HepG2 (cell line): ENCODE results near the gene FAM3B. TPM values are rescaled to one million over a fixed set of nuclear protein-coding genes. Genes with fewer than 3 reads are reported as not detected.

ENCODE experiments used
- AKAP8 ChIP-seq: sonication (generic); formaldehyde crosslinking; IDR thresholded peaks from 2 replicates; pipeline ENCODE4 v1.5.1; 2020; ENCODE audit warnings: mild to moderate bottlenecking, missing genetic modification reagents
- BRF2 ChIP-seq: sonication (generic); formaldehyde crosslinking; IDR thresholded peaks from 2 replicates; pipeline ENCODE4 v1.8.1; 2022; ENCODE audit warnings: mild to moderate bottlenecking, missing genetic modification reagents
- CHD2 ChIP-seq: IDR thresholded peaks from 2 replicates; pipeline ENCODE4 v1.6.1; 2011; ENCODE audit warnings: low read depth, low read length, improper control_type of control experiment
- DNMT1 ChIP-seq: sonication (generic); formaldehyde crosslinking; IDR thresholded peaks from 2 replicates; pipeline ENCODE4 v1.5.1; 2020; ENCODE audit warnings: mild to moderate bottlenecking, missing genetic modification reagents
- DR1 ChIP-seq: sonication (generic); formaldehyde crosslinking; IDR thresholded peaks from 2 replicates; pipeline ENCODE4 v1.8.0; 2021; ENCODE audit warnings: mild to moderate bottlenecking, missing genetic modification reagents, inconsistent platforms
- EHMT2 ChIP-seq: fragments of 200-600 bp; sonication (generic); IDR thresholded peaks from 2 replicates; pipeline ENCODE4 v1.7.0; 2017; ENCODE audit warnings: antibody characterized with exemption, low read depth, low read length, borderline replicate concordance
- FOXC1 ChIP-seq: sonication (generic); formaldehyde crosslinking; IDR thresholded peaks from 2 replicates; pipeline ENCODE4 v1.8.0; 2022; ENCODE audit warnings: mild to moderate bottlenecking, missing genetic modification reagents, borderline replicate concordance
- GTF2F1 ChIP-seq: fragments of 150-350 bp; IDR thresholded peaks from 2 replicates; pipeline ENCODE4 v1.6.1; 2014; ENCODE audit warnings: low read length
- JUN ChIP-seq: sonication (generic); formaldehyde crosslinking; IDR thresholded peaks from 2 replicates; pipeline ENCODE4 v1.4.0; 2020; ENCODE audit warnings: mild to moderate bottlenecking, missing genetic modification reagents
- NCOA5 ChIP-seq: sonication (generic); formaldehyde crosslinking; IDR thresholded peaks from 2 replicates; pipeline ENCODE4 v1.4.0; 2020; ENCODE audit warnings: missing genetic modification reagents
- NCOR1 ChIP-seq: fragments of 200-600 bp; sonication (generic); IDR thresholded peaks from 2 replicates; pipeline ENCODE4 v1.7.0; 2017; ENCODE audit warnings: antibody characterized with exemption, low read length, borderline replicate concordance
- PITX1 ChIP-seq: sonication (generic); formaldehyde crosslinking; IDR thresholded peaks from 2 replicates; pipeline ENCODE4 v1.5.1; 2020; ENCODE audit warnings: mild to moderate bottlenecking, missing genetic modification reagents
- POLR2AphosphoS2 ChIP-seq: IDR thresholded peaks from 2 replicates; pipeline ENCODE4 v1.6.1; 2011; ENCODE audit warnings: low read depth, low read length, improper control_type of control experiment
- SIN3B ChIP-seq: fragments of 150-350 bp; IDR thresholded peaks from 2 replicates; pipeline ENCODE4 v1.6.1; 2014; ENCODE audit warnings: low read length
- SIX1 ChIP-seq: sonication (generic); formaldehyde crosslinking; IDR thresholded peaks from 2 replicates; pipeline ENCODE4 v1.4.0; 2020; ENCODE audit warnings: missing genetic modification reagents, borderline replicate concordance
- SUZ12 ChIP-seq: fragments of 150-350 bp; IDR thresholded peaks from 2 replicates; pipeline ENCODE4 v1.6.1; 2014; ENCODE audit warnings: low read depth, low read length
- TAF1 ChIP-seq: sonication (generic); formaldehyde crosslinking; IDR thresholded peaks from 2 replicates; pipeline ENCODE4 v1.4.0; 2020; ENCODE audit warnings: missing genetic modification reagents
- TBX3 ChIP-seq: fragments of 450-650 bp; IDR thresholded peaks from 2 replicates; pipeline ENCODE4 v1.6.1; 2017; ENCODE audit warnings: antibody characterized with exemption, mild to moderate bottlenecking, inconsistent platforms, borderline replicate concordance
- TSC22D2 ChIP-seq: sonication (generic); formaldehyde crosslinking; IDR thresholded peaks from 2 replicates; pipeline ENCODE4 v1.5.1; 2020; ENCODE audit warnings: missing genetic modification reagents, mild to moderate bottlenecking, borderline replicate concordance
- YY1 ChIP-seq: IDR thresholded peaks from 2 replicates; pipeline ENCODE4 v1.6.1; 2011; ENCODE audit warnings: low read length, low read depth, moderate library complexity, mild to moderate bottlenecking; ENCODE audit not compliant: insufficient read depth, insufficient replicate concordance
- ZNF282 ChIP-seq: fragments of 450-650 bp; IDR thresholded peaks from 2 replicates; pipeline ENCODE4 v1.6.1; 2018; ENCODE audit not compliant: partially characterized antibody
- ZNF501 ChIP-seq: sonication (generic); formaldehyde crosslinking; IDR thresholded peaks from 2 replicates; pipeline ENCODE4 v1.5.1; 2020; ENCODE audit warnings: mild to moderate bottlenecking, moderate library complexity, missing genetic modification reagents
- ZNF570 ChIP-seq: sonication (generic); formaldehyde crosslinking; IDR thresholded peaks from 2 replicates; pipeline ENCODE4 v1.4.0; 2020; ENCODE audit warnings: mild to moderate bottlenecking, missing genetic modification reagents, borderline replicate concordance
- ZNF572 ChIP-seq: sonication (generic); formaldehyde crosslinking; IDR thresholded peaks from 2 replicates; pipeline ENCODE4 v1.5.1; 2020; ENCODE audit warnings: mild to moderate bottlenecking, missing genetic modification reagents
- ZNF577 ChIP-seq: sonication (generic); formaldehyde crosslinking; IDR thresholded peaks from 2 replicates; pipeline ENCODE4 v1.4.0; 2020; ENCODE audit warnings: mild to moderate bottlenecking, low read depth, missing genetic modification reagents, borderline replicate concordance
- ZNF644 ChIP-seq: IDR thresholded peaks from 2 replicates; pipeline ENCODE4 v1.6.1; 2016; ENCODE audit warnings: low read depth
- ZNF691 ChIP-seq: sonication (generic); formaldehyde crosslinking; IDR thresholded peaks from 2 replicates; pipeline ENCODE4 v1.4.0; 2020; ENCODE audit warnings: missing genetic modification reagents, low read depth, mild to moderate bottlenecking, borderline replicate concordance
- ZNF704 ChIP-seq: sonication (generic); formaldehyde crosslinking; IDR thresholded peaks from 2 replicates; pipeline ENCODE4 v1.8.1; 2023; ENCODE audit warnings: mild to moderate bottlenecking, inconsistent platforms, moderate library complexity, missing genetic modification reagents, borderline replicate concordance
- ZNF724P ChIP-seq: sonication (generic); formaldehyde crosslinking; IDR thresholded peaks from 2 replicates; pipeline ENCODE4 v1.8.0; 2022; ENCODE audit warnings: missing genetic modification reagents, borderline replicate concordance
- polyA plus RNA-seq, 8 experiments: library from polyadenylated mRNA; depleted of rRNA in 3 of 8; stranded (reverse) in 7 of 8; unstranded in 1 of 8; fragments of >200 nt; fragmentation: Illumina TruSeq in 4 of 8; extraction: Trizol in 4 of 8; gene quantifications; 2 replicates each; pipeline versions ENCODE4 v1.2.1 to v1.2.3, GENCODE V29; 2011 to 2016; ENCODE audit warnings: low read depth in 4 of 8, missing spikeins in 1 of 8, mixed read lengths in 1 of 8; ENCODE audit not compliant: insufficient read depth in 1 of 8
- total RNA-seq, 5 experiments: library from RNA; depleted of rRNA; stranded (reverse); fragments of >200 nt; fragmentation: Illumina TruSeq; extraction: Trizol; gene quantifications; 2 replicates each; pipeline ENCODE4 v1.2.3, GENCODE V29; 2016; ENCODE audit warnings: low read depth in 1 of 5

FAM3B gene
- total and polyA plus RNA-seq, 2 of the 13 experiments (the other 11 are each of a cell fraction or from before 2014, with no cell fraction given): 46.5 to 62.0 TPM

- peak; percentile 99 for TF ChIP-seq PITX1 (CRISPR knock-in tag)
- TF ChIP-seq ZNF501 (CRISPR knock-in tag): no peak
- no peak for TF ChIP-seq CHD2
- TF ChIP-seq SIX1 (CRISPR knock-in tag): peak; percentile 63; the same call in 1 of the 2 replicates
- no peak for TF ChIP-seq ZNF570 (CRISPR knock-in tag)
- TF ChIP-seq TBX3: peak; percentile 90
- TF ChIP-seq YY1: no peak
- TF ChIP-seq DR1 (CRISPR knock-in tag): peak; percentile 55; the same call in 1 of the 2 replicates
- no peak for TF ChIP-seq GTF2F1
- TF ChIP-seq SIN3B: no peak
- TF ChIP-seq ZNF644 (CRISPR knock-in tag): no peak; the same call in 1 of the 2 replicates
- TF ChIP-seq ZNF572 (CRISPR knock-in tag): no peak
- TF ChIP-seq POLR2AphosphoS2: no peak
- no peak for TF ChIP-seq FOXC1 (CRISPR knock-in tag)
- peak; percentile 69; the same call in 1 of the 2 replicates for TF ChIP-seq BRF2 (CRISPR knock-in tag)
- peak; percentile 53; the same call in 1 of the 2 replicates for TF ChIP-seq AKAP8 (CRISPR knock-in tag)
- TF ChIP-seq NCOA5 (CRISPR knock-in tag): no peak
- TF ChIP-seq TSC22D2: 0 out of 2 replicates have a peak, but pooled peaks have one; percentile 9
- TF ChIP-seq NCOR1: peak; percentile 81; the same call in 1 of the 2 replicates
- peak; percentile 81; the same call in 1 of the 2 replicates for TF ChIP-seq ZNF704 (CRISPR knock-in tag)
- no peak for TF ChIP-seq ZNF282
- TF ChIP-seq ZNF724P (CRISPR knock-in tag): no peak
- no peak for TF ChIP-seq SUZ12
- TF ChIP-seq TAF1 (CRISPR knock-in tag): peak; percentile 66
- TF ChIP-seq ZNF691: no peak
- no peak for TF ChIP-seq ZNF577 (CRISPR knock-in tag)
- no peak for TF ChIP-seq DNMT1
- no peak for TF ChIP-seq JUN (CRISPR knock-in tag)
- no peak; the same call in 1 of the 2 replicates for TF ChIP-seq EHMT2
Measured at GRCh38 chr21:41322496-41323382, 6.1 kb downstream of the FAM3B start (continued).
